Measurements from ENCODE around the gene PRKCD. TPM values are rescaled to one million over a fixed set of nuclear protein-coding genes. Genes with fewer than 3 reads are reported as not detected.

Gene PRKCD
- total and polyA plus RNA-seq, 2 of the 4 experiments (the other 2 are of a cell fraction) = 4.3 to 19.0 TPM

GRCh38 chr3:53122255-53122932 is 38.6 kb upstream of the PRKCD start:
- ChIA-PET CTCF (interaction anchor here (1.1 kb wide), 1 partner anchor 8 kb away, joined by 4 read pairs; no protein-coding TSS in a partner anchor), POLR2A (ENCODE audit: unreplicated experiment) (no interaction called here)
- H3K27ac ChIP-seq (ENCODE audit: insufficient read depth, low read length) = no peak overlapping the region
- no peaks in the 10 kb centered on the region for H3K4me1 ChIP-seq (ENCODE audit: control insufficient read depth, insufficient read depth, low read length)
- no peak overlapping the region for H3K9ac ChIP-seq (ENCODE audit: low read depth, low read length)
- H3K4ac ChIP-seq (ENCODE audit: low read depth, low read length) = no peak overlapping the region
- no peak overlapping the region for H4K91ac ChIP-seq (ENCODE audit: insufficient read depth, low read depth, low read length)
- H3K4me2 ChIP-seq (ENCODE audit: low read depth, low read length) = no peak overlapping the region
- H3K14ac ChIP-seq (replicated peaks; ENCODE audit: low read depth, low read length) = no peak overlapping the region
- 100% methylated on average over 2 of the region's 4 CpGs; no CpG with 5 or more reads in 1 of the 2 experiments for WGBS, 2 experiments (ENCODE audit: extremely low coverage in 2 of 2, insufficient read length in 1 of 2)
- no peaks in the 10 kb centered on the region for H3K9me3 ChIP-seq (ENCODE audit: control insufficient read depth, insufficient read depth, low read length)
- no peaks in the 10 kb centered on the region for H3K27me3 ChIP-seq (ENCODE audit: control insufficient read depth, insufficient read depth, low read length)
- H2AK9ac ChIP-seq (replicated peaks; ENCODE audit: low read depth, low read length, poor library complexity) = no peak overlapping the region
- dilution Hi-C loops (cut with HindIII; ENCODE audit: low sequenced_read_pairs, unreplicated experiment) (no loop called here), in situ Hi-C loops (cut with MboI; ENCODE audit: low sequenced_read_pairs) (loop anchor here (25.0 kb wide), 1 partner anchor 590 kb away; no protein-coding TSS in a partner anchor), intact Hi-C loops (cut with micrococcal nuclease) (no loop called here)
- H4K20me1 ChIP-seq (ENCODE audit: insufficient read depth, low read length) = no peaks in the 10 kb centered on the region
- no peak overlapping the region for H3K18ac ChIP-seq (ENCODE audit: low read depth, low read length)
- no peak overlapping the region for H2BK15ac ChIP-seq (ENCODE audit: low read depth, low read length)
- no peak overlapping the region for H3K56ac ChIP-seq (ENCODE audit: extremely low read depth, insufficient read depth, low read length)
- H3K9me1 ChIP-seq (ENCODE audit: insufficient read depth, low read length) = no peaks in the 10 kb centered on the region
- H3K79me1 ChIP-seq (ENCODE audit: low read depth in 1 of 2, low read length in 2 of 2) = 0 out of 4 replicates have a peak, but pooled peaks cover 0 to 4% of the 10 kb centered on the region in 2 experiments
- no peak overlapping the region for H2AK5ac ChIP-seq (ENCODE audit: low read depth, low read length)
- no peak overlapping the region for H3K23ac ChIP-seq (ENCODE audit: low read depth, low read length)
- DNase-seq (no peak), ATAC-seq (ENCODE audit: low read depth) (no peak)
- peaks cover 51% of the 10 kb centered on the region for H3K36me3 ChIP-seq (ENCODE audit: control insufficient read depth, insufficient read depth, low read length)
- no peak overlapping the region for H4K5ac ChIP-seq (ENCODE audit: low read depth, low read length)
- no peak overlapping the region for H3K4me3 ChIP-seq (ENCODE audit: insufficient read depth, low read depth, low read length)
- no peak overlapping the region for H2BK20ac ChIP-seq (ENCODE audit: low read depth, low read length)
- H2BK120ac ChIP-seq (ENCODE audit: low read depth, low read length) = no peak overlapping the region
- TF ChIP-seq FOS (IDR thresholded peaks at IDR 0.05; ENCODE audit: low read depth, low read length) = no peak
- TF ChIP-seq BHLHE40 (IDR thresholded peaks at IDR 0.05; ENCODE audit: low read depth, low read length) = no peak
- TF ChIP-seq POLR2A (IDR thresholded peaks at IDR 0.05; ENCODE audit: low read depth, low read length) = no peak
- no peak for TF ChIP-seq MXI1 (IDR thresholded peaks at IDR 0.05; ENCODE audit: borderline replicate concordance, low read depth, low read length)
- TF ChIP-seq RFX5 (IDR thresholded peaks at IDR 0.05; ENCODE audit: low read depth, low read length) = no peak
- no peak for TF ChIP-seq MAFK (IDR thresholded peaks at IDR 0.05; ENCODE audit: low read depth, low read length)
- no peak for TF ChIP-seq SMC3 (IDR thresholded peaks at IDR 0.05; ENCODE audit: low read depth, low read length)
- no peak for TF ChIP-seq CEBPB (IDR thresholded peaks at IDR 0.05; ENCODE audit: low read depth, low read length)
- TF ChIP-seq RCOR1 (IDR thresholded peaks at IDR 0.05; ENCODE audit: insufficient replicate concordance, low read length) = no peak
- no peak for TF ChIP-seq RAD21 (IDR thresholded peaks at IDR 0.05; ENCODE audit: low read length)
- no TSS peak for BruUV-seq (replicated peaks)
- H2AFZ ChIP-seq (replicated peaks; ENCODE audit: low read length, poor library complexity) = no peak overlapping the region
- H4K8ac ChIP-seq (ENCODE audit: low read depth in 2 of 2, low read length in 2 of 2) = no peak overlapping the region
- no peak overlapping the region for H2BK5ac ChIP-seq (ENCODE audit: low read depth, low read length, poor library complexity, severe bottlenecking)

Data from IMR-90 (cell line).